Ishikawa (cell line): ENCODE measurements around the gene RABEP1.

Experiments used
- CREB1 ChIP-seq: IDR thresholded peaks from 2 replicates; pipeline ENCODE4 v1.6.1; 2012; ENCODE audit warnings: low read depth
- EGR1 ChIP-seq: IDR thresholded peaks from 2 replicates; pipeline ENCODE4 v1.6.1; 2012
- EP300 ChIP-seq: IDR thresholded peaks from 2 replicates; pipeline ENCODE4 v1.6.1; 2012; ENCODE audit warnings: borderline replicate concordance
- NFIC ChIP-seq: IDR thresholded peaks from 2 replicates; pipeline ENCODE4 v1.6.1; 2012
- RAD21 ChIP-seq: IDR thresholded peaks from 2 replicates; pipeline ENCODE4 v1.6.1; 2012; ENCODE audit warnings: low read depth
- TAF1 ChIP-seq: IDR thresholded peaks from 2 replicates; pipeline ENCODE4 v1.6.1; 2012; ENCODE audit warnings: low read depth, mild to moderate bottlenecking
- TCF12 ChIP-seq: IDR thresholded peaks from 2 replicates; pipeline ENCODE4 v1.6.1; 2012; ENCODE audit warnings: low read depth
- TEAD4 ChIP-seq: IDR thresholded peaks from 2 replicates; pipeline ENCODE4 v1.6.1; 2012
- YY1 ChIP-seq: IDR thresholded peaks from 2 replicates; pipeline ENCODE4 v1.6.1; 2012; ENCODE audit warnings: low read depth
- ZBTB7A ChIP-seq: IDR thresholded peaks from 2 replicates; pipeline ENCODE4 v1.6.1; 2012; ENCODE audit warnings: low read depth
- TF ChIP-seq, protein P1 (sequence below): IDR thresholded peaks from 2 replicates; pipeline ENCODE4 v1.6.1; 2012; ENCODE audit warnings: low read depth, mild to moderate bottlenecking
- TF ChIP-seq, protein P2 (sequence below): IDR thresholded peaks from 2 replicates; pipeline ENCODE4 v1.6.1; 2012
- TF ChIP-seq, protein P3 (sequence below): IDR thresholded peaks from 2 replicates; pipeline ENCODE4 v1.6.1; 2012

DNA sequence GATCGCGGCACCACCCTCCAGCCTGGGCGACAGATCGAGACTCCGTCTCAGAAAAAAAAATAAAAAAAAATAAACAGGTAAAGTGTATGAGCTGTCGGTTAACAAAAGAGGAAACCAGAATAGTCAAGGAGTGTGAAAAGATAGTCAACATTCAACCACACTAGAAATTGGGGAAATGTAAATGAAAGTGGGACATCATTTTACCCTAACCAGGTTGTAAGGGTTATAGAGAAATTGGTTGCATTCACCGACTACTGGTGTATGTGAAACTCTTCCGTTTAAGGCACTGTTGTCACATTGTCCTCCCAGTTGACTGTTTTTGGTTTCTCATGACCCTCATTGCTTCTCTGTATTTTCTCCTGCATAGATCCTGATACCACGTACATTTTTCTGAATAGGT is 62.8 kb downstream of the RABEP1 start:
- no peak for TF ChIP-seq EP300
- TF ChIP-seq, protein P1, sequence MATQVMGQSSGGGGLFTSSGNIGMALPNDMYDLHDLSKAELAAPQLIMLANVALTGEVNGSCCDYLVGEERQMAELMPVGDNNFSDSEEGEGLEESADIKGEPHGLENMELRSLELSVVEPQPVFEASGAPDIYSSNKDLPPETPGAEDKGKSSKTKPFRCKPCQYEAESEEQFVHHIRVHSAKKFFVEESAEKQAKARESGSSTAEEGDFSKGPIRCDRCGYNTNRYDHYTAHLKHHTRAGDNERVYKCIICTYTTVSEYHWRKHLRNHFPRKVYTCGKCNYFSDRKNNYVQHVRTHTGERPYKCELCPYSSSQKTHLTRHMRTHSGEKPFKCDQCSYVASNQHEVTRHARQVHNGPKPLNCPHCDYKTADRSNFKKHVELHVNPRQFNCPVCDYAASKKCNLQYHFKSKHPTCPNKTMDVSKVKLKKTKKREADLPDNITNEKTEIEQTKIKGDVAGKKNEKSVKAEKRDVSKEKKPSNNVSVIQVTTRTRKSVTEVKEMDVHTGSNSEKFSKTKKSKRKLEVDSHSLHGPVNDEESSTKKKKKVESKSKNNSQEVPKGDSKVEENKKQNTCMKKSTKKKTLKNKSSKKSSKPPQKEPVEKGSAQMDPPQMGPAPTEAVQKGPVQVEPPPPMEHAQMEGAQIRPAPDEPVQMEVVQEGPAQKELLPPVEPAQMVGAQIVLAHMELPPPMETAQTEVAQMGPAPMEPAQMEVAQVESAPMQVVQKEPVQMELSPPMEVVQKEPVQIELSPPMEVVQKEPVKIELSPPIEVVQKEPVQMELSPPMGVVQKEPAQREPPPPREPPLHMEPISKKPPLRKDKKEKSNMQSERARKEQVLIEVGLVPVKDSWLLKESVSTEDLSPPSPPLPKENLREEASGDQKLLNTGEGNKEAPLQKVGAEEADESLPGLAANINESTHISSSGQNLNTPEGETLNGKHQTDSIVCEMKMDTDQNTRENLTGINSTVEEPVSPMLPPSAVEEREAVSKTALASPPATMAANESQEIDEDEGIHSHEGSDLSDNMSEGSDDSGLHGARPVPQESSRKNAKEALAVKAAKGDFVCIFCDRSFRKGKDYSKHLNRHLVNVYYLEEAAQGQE: no peak
- TF ChIP-seq RAD21: no peak
- no peak for TF ChIP-seq CREB1
- TF ChIP-seq, protein P2, sequence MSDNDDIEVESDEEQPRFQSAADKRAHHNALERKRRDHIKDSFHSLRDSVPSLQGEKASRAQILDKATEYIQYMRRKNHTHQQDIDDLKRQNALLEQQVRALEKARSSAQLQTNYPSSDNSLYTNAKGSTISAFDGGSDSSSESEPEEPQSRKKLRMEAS: no peak
- no peak for TF ChIP-seq YY1
- TF ChIP-seq, protein P3, sequence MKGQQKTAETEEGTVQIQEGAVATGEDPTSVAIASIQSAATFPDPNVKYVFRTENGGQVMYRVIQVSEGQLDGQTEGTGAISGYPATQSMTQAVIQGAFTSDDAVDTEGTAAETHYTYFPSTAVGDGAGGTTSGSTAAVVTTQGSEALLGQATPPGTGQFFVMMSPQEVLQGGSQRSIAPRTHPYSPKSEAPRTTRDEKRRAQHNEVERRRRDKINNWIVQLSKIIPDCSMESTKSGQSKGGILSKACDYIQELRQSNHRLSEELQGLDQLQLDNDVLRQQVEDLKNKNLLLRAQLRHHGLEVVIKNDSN: no peak
- TF ChIP-seq NFIC: no peak
- TF ChIP-seq TEAD4: no peak
- no peak for TF ChIP-seq ZBTB7A
- no peak for TF ChIP-seq EGR1
- TF ChIP-seq TAF1: no peak
- no peak for TF ChIP-seq TCF12
